ENCODE data around the gene MEFV. TPM values are rescaled to one million over a fixed set of nuclear protein-coding genes. Genes with fewer than 3 reads are reported as not detected.

MEFV gene
- total and polyA plus RNA-seq, 2 donors (not counting 3 experiments of a cell fraction or from before 2014, with no cell fraction given) = not detected

GRCh38 chr16:3262517-3262916 is 6.1 kb upstream of the MEFV start:
- Histone ChIP-seq H4K20me1 (replicated peaks; ENCODE audit: control insufficient read depth, extremely low read depth, insufficient read depth, low read length) (no peaks in the 10 kb centered on the region), H3K9me1 (replicated peaks; ENCODE audit: control insufficient read depth, extremely low read depth, insufficient read depth, low read length) (no peaks in the 10 kb centered on the region), H3K27ac (ENCODE audit: insufficient read depth, low read depth, low read length) (no peak overlapping the region), H3K4me3 (replicated peaks in 1 of 3; ENCODE audit: insufficient read depth in 1 of 3, low read depth in 1 of 3, low read length in 3 of 3) (no peak overlapping the region), H2AFZ (ENCODE audit: low read depth, low read length) (no peak overlapping the region), H3K27me3 (ENCODE audit: control insufficient read depth in 2 of 2, insufficient read depth in 2 of 2, low read length in 2 of 2) (no peaks in the 10 kb centered on the region), H3K9ac (replicated peaks; ENCODE audit: extremely low read depth, insufficient read depth, low read length) (no peak overlapping the region), H3K79me2 (ENCODE audit: control insufficient read depth, insufficient read depth, low read length) (no peaks in the 10 kb centered on the region), H3K4me1 (ENCODE audit: control insufficient read depth, extremely low read depth, insufficient read depth, low read length) (peaks cover 3% of the 10 kb centered on the region), H3K9me3 (replicated peaks; ENCODE audit: control insufficient read depth, insufficient read depth, low read length) (no peaks in the 10 kb centered on the region), H3K36me3 (ENCODE audit: control insufficient read depth in 2 of 2, extremely low read depth in 1 of 2, insufficient read depth in 2 of 2, low read length in 2 of 2) (no peaks in the 10 kb centered on the region), H3K4me2 (ENCODE audit: insufficient read depth, low read length) (no peak overlapping the region)
- dilution Hi-C loops (cut with MboI; ENCODE audit: extremely low pct_ligation_motif_present, low sequenced_read_pairs) = no loop called here
- CTCF ChIA-PET = no interaction called here
- no peak for TF ChIP-seq FOS (IDR thresholded peaks at IDR 0.05; ENCODE audit: borderline replicate concordance, insufficient read depth, low read length)
- TF ChIP-seq JUN (IDR thresholded peaks at IDR 0.05; ENCODE audit: borderline replicate concordance, insufficient read depth, insufficient read length, low read depth) = no peak
- no peak for TF ChIP-seq MYC (IDR thresholded peaks at IDR 0.05; ENCODE audit: low read depth, low read length)
- no peak for TF ChIP-seq POLR2A (IDR thresholded peaks at IDR 0.05; ENCODE audit: low read depth, low read length)
- TF ChIP-seq GATA2 (IDR thresholded peaks at IDR 0.05; ENCODE audit: insufficient read depth, insufficient read length, low read depth, low read length) = no peak
- TF ChIP-seq EZH2 (IDR thresholded peaks at IDR 0.05; ENCODE audit: borderline replicate concordance, low read depth, low read length, severe bottlenecking) = no peak
- no peak for TF ChIP-seq CTCF (IDR thresholded peaks at IDR 0.05; ENCODE audit: extremely low read depth in 1 of 2, insufficient read depth in 1 of 2, low read depth in 1 of 2, low read length in 2 of 2)
- TF ChIP-seq MAX (IDR thresholded peaks at IDR 0.05; ENCODE audit: insufficient read depth, insufficient read length) = no peak
- FAIRE-seq (no peak), DNase-seq (ENCODE audit: low read depth, low spot score) (no peak)
- POLR2A ChIA-PET = no interaction called here
- intact Hi-C loops (cut with micrococcal nuclease) = loop anchor here (2.0 kb wide), 1 partner anchor 74 kb away; the partner anchor contains the start of gene OR1F1
- no TSS peak for BruUV-seq (replicated peaks)
